Neural progenitor cell (in vitro differentiated cells): ENCODE data around the gene SMG6.

Source experiments
- EZH2 ChIP-seq: fragments of 200-600 bp; sonication (generic); IDR thresholded peaks from 2 replicates; pipeline ENCODE4 v1.6.1; 2017; ENCODE audit warnings: antibody characterized with exemption, mild to moderate bottlenecking, moderate library complexity
- EZH2phosphoT487 ChIP-seq: fragments of 200-600 bp; sonication (generic); IDR thresholded peaks from 2 replicates; pipeline ENCODE4 v1.6.1; 2017; ENCODE audit warnings: antibody characterized with exemption
- TF ChIP-seq, protein P1 (sequence below): fragments of 200-600 bp; sonication (generic); IDR thresholded peaks from 2 replicates; pipeline ENCODE4 v1.5.1; 2017; ENCODE audit warnings: antibody characterized with exemption, mild to moderate bottlenecking

DNA sequence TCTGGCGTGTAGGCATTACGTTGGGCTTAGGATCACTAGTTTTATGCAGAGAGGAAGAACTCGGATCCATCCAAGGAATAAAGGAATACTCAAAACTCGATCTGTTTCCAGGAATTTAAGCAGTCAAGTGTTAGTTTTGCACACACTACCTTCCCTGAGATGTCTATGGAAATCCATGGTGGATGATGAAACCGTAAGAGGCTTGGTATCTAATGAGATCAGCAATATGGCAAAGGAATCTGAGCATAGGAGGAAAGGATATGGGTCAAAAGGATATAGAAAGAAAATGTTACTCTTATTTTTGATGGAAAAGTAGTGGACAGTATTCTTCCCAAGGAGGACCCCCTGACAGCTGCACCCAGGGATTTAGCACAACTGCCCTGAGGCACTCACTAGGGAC is 59.6 kb downstream of the SMG6 start:
- TF ChIP-seq, protein P1, sequence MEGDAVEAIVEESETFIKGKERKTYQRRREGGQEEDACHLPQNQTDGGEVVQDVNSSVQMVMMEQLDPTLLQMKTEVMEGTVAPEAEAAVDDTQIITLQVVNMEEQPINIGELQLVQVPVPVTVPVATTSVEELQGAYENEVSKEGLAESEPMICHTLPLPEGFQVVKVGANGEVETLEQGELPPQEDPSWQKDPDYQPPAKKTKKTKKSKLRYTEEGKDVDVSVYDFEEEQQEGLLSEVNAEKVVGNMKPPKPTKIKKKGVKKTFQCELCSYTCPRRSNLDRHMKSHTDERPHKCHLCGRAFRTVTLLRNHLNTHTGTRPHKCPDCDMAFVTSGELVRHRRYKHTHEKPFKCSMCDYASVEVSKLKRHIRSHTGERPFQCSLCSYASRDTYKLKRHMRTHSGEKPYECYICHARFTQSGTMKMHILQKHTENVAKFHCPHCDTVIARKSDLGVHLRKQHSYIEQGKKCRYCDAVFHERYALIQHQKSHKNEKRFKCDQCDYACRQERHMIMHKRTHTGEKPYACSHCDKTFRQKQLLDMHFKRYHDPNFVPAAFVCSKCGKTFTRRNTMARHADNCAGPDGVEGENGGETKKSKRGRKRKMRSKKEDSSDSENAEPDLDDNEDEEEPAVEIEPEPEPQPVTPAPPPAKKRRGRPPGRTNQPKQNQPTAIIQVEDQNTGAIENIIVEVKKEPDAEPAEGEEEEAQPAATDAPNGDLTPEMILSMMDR, result no peak
- TF ChIP-seq EZH2 (no peak), EZH2phosphoT487 (no peak)
